Transverse colon (tissue), 4 donors: ENCODE measurements around the gene ALKBH5. TPM values are rescaled to one million over a fixed set of nuclear protein-coding genes. Genes with fewer than 3 reads are reported as not detected.
A peak's percentile ranks its signal among the peaks of the same experiment; 100 is the strongest.

Experiments used
- DNase-seq: peaks from one replicate; pipeline ENCODE4 v3.0.0-alpha.2; 2019
- H3K27ac ChIP-seq, 4 donors: fragments of 200-600 bp; sonication (generic); 2 replicates each; pipeline ENCODE4 v1.5.1; 2016 to 2018; ENCODE audit warnings: inconsistent platforms in 4 of 4
- H3K27me3 ChIP-seq: fragments of 200-600 bp; sonication (generic); 2 replicates; pipeline ENCODE4 v1.5.1; 2017; ENCODE audit warnings: inconsistent platforms
- H3K36me3 ChIP-seq, 4 donors: fragments of 200-600 bp; sonication (generic); 2 replicates each; pipeline ENCODE4 v1.5.1; 2017 to 2019; ENCODE audit warnings: inconsistent platforms in 4 of 4
- H3K4me1 ChIP-seq, 4 donors: fragments of 200-600 bp; sonication (generic); 2 replicates each; pipeline ENCODE4 v1.5.1; 2017 to 2020; ENCODE audit warnings: inconsistent platforms in 4 of 4
- H3K4me3 ChIP-seq, 4 donors: fragments of 200-600 bp; sonication (generic); 1 replicate in 1 of 4; 2 replicates in 3 of 4; pipeline versions ENCODE4 v1.5.1 to v1.6.1; 2017 to 2019; ENCODE audit warnings: inconsistent platforms in 4 of 4
- H3K9me3 ChIP-seq, 2 donors: fragments of 200-600 bp; sonication (generic); 2 replicates each; pipeline ENCODE4 v1.5.1; 2017 to 2019; ENCODE audit warnings: inconsistent platforms in 2 of 2
- EP300 ChIP-seq: sonication (generic); formaldehyde crosslinking; IDR thresholded peaks from one replicate; pipeline ENCODE4 v1.6.1; 2017; ENCODE audit warnings: antibody characterized with exemption, low read depth
- POLR2A ChIP-seq: fragments of 450-650 bp; IDR thresholded peaks from one replicate; pipeline ENCODE4 v1.6.1; 2016; ENCODE audit warnings: antibody characterized with exemption, mild to moderate bottlenecking, moderate library complexity
- POLR2AphosphoS5 ChIP-seq, 3 donors: sonication (generic); formaldehyde crosslinking; IDR thresholded peaks; one replicate each; pipeline ENCODE4 v1.6.1; 2016; ENCODE audit warnings: antibody characterized with exemption in 3 of 3
- WGBS, 2 donors: methylation state at CpG; one replicate each; pipeline ENCODE4 v1.1.5; 2018; ENCODE audit warnings: low coverage in 1 of 2; 5-methylcytosine and 5-hydroxymethylcytosine counted together
- in situ Hi-C, 4 donors: fragments of 200-750 bp; cut with MboI; loops; one replicate each; pipeline versions ENCODE4 v1.15.0 to v1.15.1; 2017; ENCODE audit warnings: low sequenced_read_pairs in 3 of 4, low pct_ligation_motif_present in 1 of 4, low pct_unique_long_range_greater_than_20kb in 1 of 4
- intact Hi-C: fragments of 100-400 bp; cut with DNase I; formaldehyde crosslinking; loops from one replicate; pipeline ENCODE4 v1.15.1; 2023; ENCODE audit warnings: low total_unique reads
- total RNA-seq, 4 donors: library from RNA; depleted of rRNA; stranded (reverse); fragments of >200 nt; gene quantifications; one replicate each; pipeline ENCODE4 v1.1.0, GENCODE V29; 2016
- TF ChIP-seq, protein P1 (sequence below), 5 experiments: fragments of 200-600 bp in 3 of 5; fragments of 450-650 bp in 2 of 5; sonication (generic) in 3 of 5; IDR thresholded peaks; 1 replicate in 2 of 5; 2 replicates in 3 of 5; pipeline ENCODE4 v1.5.1; 2016 to 2017; ENCODE audit warnings: antibody characterized with exemption in 5 of 5, inconsistent platforms in 3 of 5, mild to moderate bottlenecking in 2 of 5, moderate library complexity in 1 of 5

Gene ALKBH5
- total RNA-seq, 4 donors from 2014 or later: 69.2 to 109 (median 88.4) TPM

DNA sequence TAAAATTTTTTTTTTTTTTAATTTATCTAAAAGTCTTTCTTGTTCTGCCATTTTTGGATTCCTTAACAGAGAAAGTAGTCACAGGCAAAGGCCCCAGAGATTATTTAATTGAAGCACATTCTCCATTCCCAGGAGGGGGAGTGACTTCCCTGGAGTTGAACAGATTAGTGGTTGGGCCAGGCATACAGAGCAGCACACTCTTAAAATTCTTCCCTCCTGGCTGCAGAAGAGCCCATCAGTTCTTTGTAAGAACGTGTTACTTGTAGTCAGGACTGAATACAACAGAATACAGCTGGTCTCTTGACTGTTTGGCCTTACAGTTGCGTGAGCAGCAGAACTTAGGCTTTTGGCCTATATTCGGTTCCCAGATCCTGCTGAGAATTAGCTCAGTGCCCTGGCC is 1.8 kb downstream of the ALKBH5 start:
- no peaks in the 10 kb centered on the region for H3K27me3 ChIP-seq
- DNase-seq: no peak
- H3K36me3 ChIP-seq: no peaks in the 10 kb centered on the region
- 30% methylated on average over 3 of the region's 3 CpGs; no CpG with 5 or more reads in 1 of the 2 donors for WGBS, 2 donors
- TF ChIP-seq, protein P1, sequence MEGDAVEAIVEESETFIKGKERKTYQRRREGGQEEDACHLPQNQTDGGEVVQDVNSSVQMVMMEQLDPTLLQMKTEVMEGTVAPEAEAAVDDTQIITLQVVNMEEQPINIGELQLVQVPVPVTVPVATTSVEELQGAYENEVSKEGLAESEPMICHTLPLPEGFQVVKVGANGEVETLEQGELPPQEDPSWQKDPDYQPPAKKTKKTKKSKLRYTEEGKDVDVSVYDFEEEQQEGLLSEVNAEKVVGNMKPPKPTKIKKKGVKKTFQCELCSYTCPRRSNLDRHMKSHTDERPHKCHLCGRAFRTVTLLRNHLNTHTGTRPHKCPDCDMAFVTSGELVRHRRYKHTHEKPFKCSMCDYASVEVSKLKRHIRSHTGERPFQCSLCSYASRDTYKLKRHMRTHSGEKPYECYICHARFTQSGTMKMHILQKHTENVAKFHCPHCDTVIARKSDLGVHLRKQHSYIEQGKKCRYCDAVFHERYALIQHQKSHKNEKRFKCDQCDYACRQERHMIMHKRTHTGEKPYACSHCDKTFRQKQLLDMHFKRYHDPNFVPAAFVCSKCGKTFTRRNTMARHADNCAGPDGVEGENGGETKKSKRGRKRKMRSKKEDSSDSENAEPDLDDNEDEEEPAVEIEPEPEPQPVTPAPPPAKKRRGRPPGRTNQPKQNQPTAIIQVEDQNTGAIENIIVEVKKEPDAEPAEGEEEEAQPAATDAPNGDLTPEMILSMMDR (IDR thresholded peaks at IDR 0.05): no peak
- no peak for TF ChIP-seq POLR2AphosphoS5 (IDR thresholded peaks at IDR 0.05)
- TF ChIP-seq POLR2A: no peak
- TF ChIP-seq EP300: no peak
- H3K27ac ChIP-seq: peak overlapping the region; percentile 97 to 100 (median 98)
- H3K4me1 ChIP-seq: peaks cover 48 to 71% (median 68%) of the 10 kb centered on the region in 4 donors
- in situ Hi-C loops (no loop called here), intact Hi-C loops (no loop called here)
- H3K9me3 ChIP-seq: no peaks in the 10 kb centered on the region
- peak overlapping the region; percentile 8 to 90 (median 82) for H3K4me3 ChIP-seq

DNA sequence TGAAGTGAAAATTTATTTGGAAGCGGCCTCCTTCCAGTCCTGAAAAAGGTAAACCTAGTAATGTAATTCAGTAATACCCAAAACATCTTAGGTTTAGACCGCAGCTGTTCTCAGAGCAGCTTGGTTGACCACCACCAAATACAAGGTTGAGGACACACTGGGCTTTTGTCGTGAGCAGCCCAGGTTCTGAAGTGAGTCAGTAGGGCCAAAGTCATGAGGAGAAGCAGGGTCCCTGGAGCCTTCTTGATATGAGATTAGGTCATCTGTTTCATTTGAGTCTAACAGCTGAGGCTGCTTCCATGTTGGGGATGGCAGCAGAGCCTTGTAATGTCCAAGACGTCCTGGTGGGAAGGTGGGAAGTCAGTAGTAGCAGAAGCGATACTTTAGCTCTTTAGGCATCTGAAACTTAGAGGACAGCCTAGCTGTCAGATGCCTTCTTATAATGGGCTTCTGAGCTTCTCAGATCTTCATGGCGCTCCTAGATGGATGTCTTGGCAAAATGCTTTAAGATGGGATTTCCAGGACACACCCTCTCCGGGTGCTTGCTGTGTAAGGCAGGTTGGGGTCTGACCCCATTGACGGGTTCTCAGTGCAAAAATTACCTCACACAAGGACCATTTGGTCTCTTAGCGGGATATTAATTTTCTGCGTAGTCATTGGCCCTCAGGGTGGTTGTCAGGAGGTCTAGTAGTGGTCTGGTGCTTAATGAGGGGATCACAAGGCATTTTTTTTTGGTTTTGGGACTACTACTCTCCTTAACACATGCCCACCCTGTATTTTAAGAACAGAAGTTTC is 2.4 kb downstream of the ALKBH5 start:
- Histone ChIP-seq H3K27me3 (no peaks in the 10 kb centered on the region), H3K4me1 (peaks cover 51 to 77% (median 74%) of the 10 kb centered on the region in 4 donors), H3K36me3 (no peaks in the 10 kb centered on the region), H3K27ac (peak overlapping the region; percentile 97 to 100 (median 98)), H3K9me3 (no peaks in the 10 kb centered on the region), H3K4me3 (peak overlapping the region; percentile 8 to 90 (median 82))
- in situ Hi-C loops (no loop called here), intact Hi-C loops (no loop called here)
- DNase-seq: no peak
- 56 to 69% methylated on average over 3 to 10 of the region's 10 CpGs for WGBS, 2 donors
- TF ChIP-seq EP300 (no peak), POLR2A (no peak), POLR2AphosphoS5 (IDR thresholded peaks at IDR 0.05) (no peak)
- TF ChIP-seq, protein P1 (IDR thresholded peaks at IDR 0.05): no peak

DNA sequence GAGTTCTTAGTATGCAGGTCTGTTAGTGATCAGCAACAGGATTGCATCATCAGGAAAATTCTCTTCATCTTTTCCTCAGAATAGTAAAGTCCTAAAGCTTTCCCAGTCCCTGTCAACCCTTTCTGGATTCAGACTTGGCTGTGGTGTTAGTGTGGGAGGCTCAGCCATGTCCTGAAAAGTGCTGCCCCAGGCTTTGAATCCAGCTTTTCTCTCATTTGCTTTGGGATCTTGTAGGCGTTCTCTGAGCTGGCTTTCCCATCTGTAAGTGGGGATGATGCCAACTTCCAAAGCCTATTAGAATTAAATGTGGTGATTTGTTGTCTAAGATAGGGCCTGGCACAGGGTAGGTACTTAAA is 3.0 kb downstream of the ALKBH5 start:
- peaks cover 55 to 81% (median 79%) of the 10 kb centered on the region in 4 donors for H3K4me1 ChIP-seq
- WGBS, 2 donors: 44% methylated on average over 1 of the region's 1 CpG; no CpG with 5 or more reads in 1 of the 2 donors

DNA sequence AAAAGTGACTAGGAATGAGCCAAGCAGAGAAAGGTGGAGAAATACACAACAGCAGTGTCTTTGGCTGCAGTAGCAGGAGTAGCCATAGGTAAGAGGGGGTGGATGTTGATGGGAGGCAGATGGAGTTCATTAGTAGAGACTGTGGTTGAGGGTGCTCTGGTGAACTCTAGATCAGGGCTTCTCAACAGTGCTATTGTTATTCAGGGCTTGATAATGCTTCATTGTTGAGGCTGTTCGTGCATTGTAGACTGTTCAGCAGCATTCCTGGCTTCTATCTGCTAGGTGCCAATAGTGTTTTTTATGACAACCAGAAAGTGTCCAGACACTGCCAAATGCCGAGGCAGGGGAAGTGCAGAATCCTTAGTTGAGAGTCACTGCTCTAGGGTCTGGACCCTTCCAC is 3.6 kb downstream of the ALKBH5 start:
- DNase-seq: no peak
- in situ Hi-C loops: no loop called here
- peak overlapping the region in 3 of 4 donors; percentile 81 to 90 (median 83) for H3K4me3 ChIP-seq
- H3K9me3 ChIP-seq: no peaks in the 10 kb centered on the region
- WGBS, 2 donors: 16% methylated on average over 2 of the region's 2 CpGs; no CpG with 5 or more reads in 1 of the 2 donors
- H3K27me3 ChIP-seq: no peaks in the 10 kb centered on the region
- TF ChIP-seq POLR2AphosphoS5 (IDR thresholded peaks at IDR 0.05) (no peak), EP300 (no peak)
- TF ChIP-seq, protein P1 (IDR thresholded peaks at IDR 0.05): no peak
- peak overlapping the region; percentile 97 to 100 (median 98) for H3K27ac ChIP-seq
- no peaks in the 10 kb centered on the region for H3K36me3 ChIP-seq
- peaks cover 50 to 81% (median 76%) of the 10 kb centered on the region in 4 donors for H3K4me1 ChIP-seq
- intact Hi-C loops: no loop called here

More for the DNA sequence above, 3.0 kb downstream of the ALKBH5 start:
- H3K27ac ChIP-seq: peak overlapping the region; percentile 97 to 100 (median 98)
- no peaks in the 10 kb centered on the region for H3K9me3 ChIP-seq
- intact Hi-C loops: no loop called here
- H3K36me3 ChIP-seq: no peaks in the 10 kb centered on the region
- TF ChIP-seq POLR2A (no peak), EP300 (no peak), POLR2AphosphoS5 (IDR thresholded peaks at IDR 0.05) (no peak)
- TF ChIP-seq, protein P1 (IDR thresholded peaks at IDR 0.05): no peak
- H3K4me3 ChIP-seq: peak overlapping the region; percentile 4 to 90 (median 82)
- in situ Hi-C loops: no loop called here
- H3K27me3 ChIP-seq: no peaks in the 10 kb centered on the region
- no peak for DNase-seq
